ENCODE measurements around the gene HSPH1. TPM values are rescaled to one million over a fixed set of nuclear protein-coding genes. Genes with fewer than 3 reads are reported as not detected.

Gene HSPH1
- total RNA-seq, 1 donor from 2014 or later, result 26.3 TPM

- Histone ChIP-seq H3K36me3 (ENCODE audit: control insufficient read depth, insufficient read depth, low read length) (no peaks in the 10 kb centered on the region), H3K4me3 (ENCODE audit: low read depth, low read length) (no peak overlapping the region), H3K27me3 (ENCODE audit: control insufficient read depth, insufficient read depth, low read length) (no peaks in the 10 kb centered on the region)
- DNase-seq (ENCODE audit: low read depth), result no peak
- TF ChIP-seq, protein P1, sequence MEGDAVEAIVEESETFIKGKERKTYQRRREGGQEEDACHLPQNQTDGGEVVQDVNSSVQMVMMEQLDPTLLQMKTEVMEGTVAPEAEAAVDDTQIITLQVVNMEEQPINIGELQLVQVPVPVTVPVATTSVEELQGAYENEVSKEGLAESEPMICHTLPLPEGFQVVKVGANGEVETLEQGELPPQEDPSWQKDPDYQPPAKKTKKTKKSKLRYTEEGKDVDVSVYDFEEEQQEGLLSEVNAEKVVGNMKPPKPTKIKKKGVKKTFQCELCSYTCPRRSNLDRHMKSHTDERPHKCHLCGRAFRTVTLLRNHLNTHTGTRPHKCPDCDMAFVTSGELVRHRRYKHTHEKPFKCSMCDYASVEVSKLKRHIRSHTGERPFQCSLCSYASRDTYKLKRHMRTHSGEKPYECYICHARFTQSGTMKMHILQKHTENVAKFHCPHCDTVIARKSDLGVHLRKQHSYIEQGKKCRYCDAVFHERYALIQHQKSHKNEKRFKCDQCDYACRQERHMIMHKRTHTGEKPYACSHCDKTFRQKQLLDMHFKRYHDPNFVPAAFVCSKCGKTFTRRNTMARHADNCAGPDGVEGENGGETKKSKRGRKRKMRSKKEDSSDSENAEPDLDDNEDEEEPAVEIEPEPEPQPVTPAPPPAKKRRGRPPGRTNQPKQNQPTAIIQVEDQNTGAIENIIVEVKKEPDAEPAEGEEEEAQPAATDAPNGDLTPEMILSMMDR (IDR thresholded peaks at IDR 0.05; ENCODE audit: insufficient read depth, low read length, severe bottlenecking), result no peak
- FAIRE-seq, result no peak
Measured at GRCh38 chr13:31122544-31123260, 39.0 kb downstream of the HSPH1 start.

DNA sequence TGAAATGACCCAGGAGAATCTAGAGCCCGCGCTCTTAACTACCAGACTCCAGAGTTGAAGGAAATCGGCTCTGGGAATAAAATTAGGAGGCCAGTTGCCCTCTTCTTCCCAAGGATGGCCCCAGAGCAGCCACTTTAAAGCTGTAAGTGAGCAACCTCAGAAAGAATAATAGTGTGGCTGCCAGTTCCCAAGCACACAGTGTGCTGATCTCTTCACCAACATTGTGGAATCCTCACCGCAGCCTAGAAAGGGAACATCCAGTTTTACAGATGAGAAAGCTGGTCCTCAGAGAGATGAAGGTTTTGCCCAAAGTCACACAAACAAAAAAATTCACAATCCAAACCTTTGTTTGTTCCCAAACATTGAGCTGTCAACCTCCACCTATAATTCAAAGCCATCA, 39.6 kb downstream of the HSPH1 start:
- Histone ChIP-seq H3K27me3 (ENCODE audit: control insufficient read depth, insufficient read depth, low read length) (no peaks in the 10 kb centered on the region), H3K4me3 (ENCODE audit: low read depth, low read length) (no peak overlapping the region), H3K36me3 (ENCODE audit: control insufficient read depth, insufficient read depth, low read length) (no peaks in the 10 kb centered on the region)
- TF ChIP-seq, protein P1 (IDR thresholded peaks at IDR 0.05; ENCODE audit: insufficient read depth, low read length, severe bottlenecking), result no peak
- DNase-seq (ENCODE audit: low read depth) (no peak), FAIRE-seq (no peak)

- TF ChIP-seq, protein P1 (IDR thresholded peaks at IDR 0.05; ENCODE audit: insufficient read depth, low read length, severe bottlenecking), result no peak
- Histone ChIP-seq H3K4me3 (ENCODE audit: low read depth, low read length) (no peak overlapping the region), H3K27me3 (ENCODE audit: control insufficient read depth, insufficient read depth, low read length) (no peaks in the 10 kb centered on the region), H3K36me3 (ENCODE audit: control insufficient read depth, insufficient read depth, low read length) (no peaks in the 10 kb centered on the region)
- FAIRE-seq (no peak), DNase-seq (ENCODE audit: low read depth) (no peak)
Measured at GRCh38 chr13:31121379-31122140, 40.1 kb downstream of the HSPH1 start.

DNA sequence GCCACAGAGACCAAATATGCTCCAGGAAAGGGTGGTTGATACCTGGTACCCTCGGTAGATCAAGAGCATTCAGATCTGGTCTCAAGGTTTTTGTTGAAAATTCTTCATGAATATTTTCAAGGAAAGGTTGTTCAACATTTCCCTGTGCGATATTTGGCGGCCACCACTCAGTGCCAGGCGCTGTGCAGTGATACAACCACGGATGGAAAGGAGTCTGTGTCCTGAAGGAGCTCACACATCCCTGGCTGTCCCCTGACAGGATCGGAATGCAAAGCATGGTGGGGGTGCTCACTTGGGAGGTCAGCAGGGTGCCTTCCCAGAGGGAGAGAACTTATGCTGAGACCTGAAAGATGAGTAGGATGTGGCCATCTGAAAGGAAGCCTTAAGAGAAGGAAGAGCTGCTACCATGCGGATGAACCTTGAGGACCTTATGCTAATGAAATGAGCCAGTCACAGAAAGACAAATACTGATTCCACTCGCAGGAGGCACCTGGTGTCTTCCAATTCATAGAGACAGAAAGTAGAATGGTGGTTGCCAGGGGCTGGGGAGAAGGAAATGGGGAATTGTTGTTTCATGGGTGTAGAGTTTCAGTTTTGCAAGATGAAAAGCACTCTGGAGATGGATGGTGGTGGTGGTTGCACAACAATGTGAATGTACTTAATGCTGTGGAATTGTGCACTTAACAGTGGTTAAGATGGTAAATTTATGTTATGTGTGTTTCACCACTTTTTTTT, 41.6 kb downstream of the HSPH1 start:
- H3K27me3 ChIP-seq (ENCODE audit: control insufficient read depth, insufficient read depth, low read length), result no peaks in the 10 kb centered on the region
- no peak overlapping the region for H3K4me3 ChIP-seq (ENCODE audit: low read depth, low read length)
- peak; percentile 70 for FAIRE-seq
- DNase-seq (ENCODE audit: low read depth), result no peak
- no peaks in the 10 kb centered on the region for H3K36me3 ChIP-seq (ENCODE audit: control insufficient read depth, insufficient read depth, low read length)
- TF ChIP-seq, protein P1 (IDR thresholded peaks at IDR 0.05; ENCODE audit: insufficient read depth, low read length, severe bottlenecking), result no peak

DNA sequence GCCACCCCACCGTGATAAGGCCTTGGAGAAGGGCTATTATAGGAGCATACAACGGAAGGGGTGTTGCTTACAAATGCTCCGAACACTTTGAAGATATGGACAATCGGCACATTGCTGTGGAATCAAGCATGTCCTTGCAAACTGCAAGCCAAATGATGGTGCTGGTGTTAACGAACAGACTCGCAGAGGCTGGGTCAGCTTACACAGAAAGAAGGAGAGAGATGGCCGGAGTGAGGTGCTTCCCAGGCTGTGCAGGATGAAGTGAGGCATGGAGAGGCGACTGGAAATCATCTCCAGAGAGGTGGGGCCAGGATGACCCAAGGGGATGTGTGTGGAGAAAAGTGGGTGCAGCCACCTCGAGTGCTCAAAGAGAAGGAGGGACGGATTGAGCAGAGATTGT, 42.2 kb downstream of the HSPH1 start:
- peak; percentile 18 for FAIRE-seq
- Histone ChIP-seq H3K4me3 (ENCODE audit: low read depth, low read length) (no peak overlapping the region), H3K27me3 (ENCODE audit: control insufficient read depth, insufficient read depth, low read length) (no peaks in the 10 kb centered on the region), H3K36me3 (ENCODE audit: control insufficient read depth, insufficient read depth, low read length) (no peaks in the 10 kb centered on the region)
- TF ChIP-seq, protein P1 (IDR thresholded peaks at IDR 0.05; ENCODE audit: insufficient read depth, low read length, severe bottlenecking), result no peak
- DNase-seq (ENCODE audit: low read depth), result no peak
